Mammary microvascular endothelial cell (primary cell): ENCODE results near the gene FOXB2. TPM values are rescaled to one million over a fixed set of nuclear protein-coding genes. Genes with fewer than 3 reads are reported as not detected.

ENCODE experiments used
- total RNA-seq: library from RNA; depleted of rRNA; stranded (reverse); fragments of >200 nt; gene quantifications from 2 replicates; pipeline ENCODE4 v1.2.3, GENCODE V29; 2015

FOXB2 gene
- total RNA-seq: not detected in 2 replicates

DNA sequence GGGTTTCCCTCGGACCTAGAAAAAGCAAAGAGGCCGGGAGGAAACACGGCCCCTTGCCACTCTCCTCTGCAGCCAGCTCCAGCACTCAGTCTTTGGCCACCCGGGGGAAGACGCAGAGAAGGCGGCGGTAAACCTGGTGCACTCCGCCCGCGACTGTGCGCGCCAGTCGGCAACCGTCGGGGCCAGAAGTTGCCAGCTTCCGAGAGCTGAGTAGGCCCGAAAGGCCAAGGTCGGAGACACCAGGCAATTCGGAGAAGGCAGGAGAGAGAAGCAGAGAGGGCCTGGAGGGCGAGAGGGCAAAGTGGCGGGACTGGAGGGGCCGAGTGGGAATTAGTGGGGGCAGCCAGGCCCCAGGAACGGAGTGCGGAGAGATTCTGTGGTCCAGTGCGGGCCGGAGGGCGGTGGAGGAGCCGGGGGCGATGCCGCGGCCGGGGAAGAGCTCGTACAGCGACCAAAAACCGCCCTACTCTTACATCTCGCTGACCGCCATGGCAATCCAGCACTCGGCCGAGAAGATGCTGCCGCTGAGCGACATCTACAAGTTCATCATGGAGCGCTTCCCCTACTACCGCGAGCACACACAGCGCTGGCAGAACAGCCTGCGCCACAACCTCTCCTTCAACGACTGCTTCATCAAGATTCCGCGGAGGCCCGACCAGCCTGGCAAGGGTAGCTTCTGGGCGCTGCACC lies at the start of gene FOXB2:
TSS of gene FOXB2 (plus strand) at position 420 of the 690 bp plus-strand sequence. CDS start at position 420, 0 bp downstream.

Other genes with a start within 250 kb of the FOXB2 start
- 9.7 and 15.5 TPM in 2 replicates for gene PRUNE2, start 113.5 kb upstream of the FOXB2 start, total RNA-seq
- 11.7 and 12.2 TPM in 2 replicates for gene VPS13A, start 157.9 kb downstream of the FOXB2 start, total RNA-seq